ENCODE data around the gene MAMDC4. TPM values are rescaled to one million over a fixed set of nuclear protein-coding genes. Genes with fewer than 3 reads are reported as not detected.

The MAMDC4 gene
- total and polyA plus RNA-seq, 2 experiments from 2014 or later = 1.7 to 6.8 TPM

GRCh38 chr9:136835932-136836904, 15.9 kb upstream of the MAMDC4 start (continued):
- TF ChIP-seq ZNF331 (CRISPR knock-in tag; IDR thresholded peaks at IDR 0.05; ENCODE audit: low read depth) (no peak), ZNF114 (CRISPR knock-in tag; IDR thresholded peaks at IDR 0.05) (no peak), CREB1 (CRISPR knock-in tag; IDR thresholded peaks at IDR 0.05; ENCODE audit: low read depth) (no peak), ETS1 (IDR thresholded peaks at IDR 0.05) (no peak), REST (IDR thresholded peaks at IDR 0.05; ENCODE audit: unreplicated experiment) (no peak)

GRCh38 chr9:136837146-136837855, 14.8 kb upstream of the MAMDC4 start:
- H3K9me3 Mint-ChIP-seq = no peaks in the 10 kb centered on the region; the same call in 1 of the 3 replicates
- Histone ChIP-seq H3K9me2 (ENCODE audit: insufficient read depth) (no peaks in the 10 kb centered on the region), H3K4me3 (no peak overlapping the region), H3K79me2 (replicated peaks; ENCODE audit: insufficient read depth) (no peaks in the 10 kb centered on the region), H3K27me3 (ENCODE audit: insufficient read depth) (no peaks in the 10 kb centered on the region), H4K20me1 (replicated peaks; ENCODE audit: insufficient read depth) (0 out of 2 replicates have a peak, but pooled peaks cover 6% of the 10 kb centered on the region), H3K4me1 (ENCODE audit: insufficient read depth) (peaks cover 11% of the 10 kb centered on the region; the same call in 1 of the 2 replicates), H3K36me3 (ENCODE audit: insufficient read depth) (no peaks in the 10 kb centered on the region), H3K4me2 (no peak overlapping the region), H3F3A (replicated peaks; ENCODE audit: low read depth) (no peaks in the 10 kb centered on the region), H3K27ac (ENCODE audit: low read depth) (no peak overlapping the region), H2AFZ (no peak overlapping the region)
- no peak for TF ChIP-seq ZNF462 (CRISPR knock-in tag; IDR thresholded peaks at IDR 0.05)
- TF ChIP-seq STAT1 (IDR thresholded peaks at IDR 0.05; ENCODE audit: unreplicated experiment) = no peak
- H3K4me1 Mint-ChIP-seq = peaks cover 22% of the 10 kb centered on the region
- H3K27me3 Mint-ChIP-seq (ENCODE audit: insufficient read depth, low read depth, poor library complexity) = peaks cover 37% of the 10 kb centered on the region
- H3K27ac Mint-ChIP-seq = no peak overlapping the region
- no peak overlapping the region for H3K4me3 Mint-ChIP-seq
- no peak for ATAC-seq
- no peak for DNase-seq (ENCODE audit: low spot score)
- peaks cover 21% of the 10 kb centered on the region for H3K36me3 Mint-ChIP-seq (ENCODE audit: low read depth)

Measured in GM23338 (cell line).